MM.1S (cell line): ENCODE data around the gene PLCB4.

Source experiments
- EZH2 ChIP-seq: fragments of 300-600 bp; sonication (generic); optimal IDR thresholded peaks from 2 replicates; pipeline ENCODE3; 2017; ENCODE audit warnings: low read depth, mild to moderate bottlenecking, antibody characterized with exemption, low read length, mixed read lengths
- EZH2phosphoT487 ChIP-seq: fragments of 300-600 bp; sonication (generic); IDR thresholded peaks from 2 replicates; pipeline ENCODE4 v1.6.1; 2018; ENCODE audit warnings: antibody characterized with exemption, low read length
- TF ChIP-seq, protein P1 (sequence below): fragments of 300-600 bp; sonication (generic); IDR thresholded peaks from 2 replicates; pipeline ENCODE4 v1.5.1; 2016; ENCODE audit warnings: antibody characterized with exemption, low read length, mixed read lengths

DNA sequence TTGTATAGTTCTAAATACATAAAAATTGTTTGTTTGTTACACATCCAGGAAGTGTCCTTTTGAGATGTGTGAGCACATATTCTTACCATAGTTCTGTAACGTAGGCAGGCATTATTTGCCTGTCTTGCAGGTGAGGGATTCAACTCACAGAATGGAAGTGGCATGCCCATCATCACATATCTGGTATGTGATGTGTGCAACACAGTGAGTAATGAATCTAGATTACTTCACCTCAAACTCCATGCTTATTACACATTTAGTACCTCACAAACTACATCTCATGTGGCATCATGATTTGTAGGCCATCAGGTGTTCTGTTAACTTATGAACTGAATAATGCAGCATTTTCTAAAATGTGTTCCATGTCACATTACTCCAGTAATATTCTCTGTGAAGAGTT, 181.6 kb downstream of the PLCB4 start:
- TF ChIP-seq, protein P1, sequence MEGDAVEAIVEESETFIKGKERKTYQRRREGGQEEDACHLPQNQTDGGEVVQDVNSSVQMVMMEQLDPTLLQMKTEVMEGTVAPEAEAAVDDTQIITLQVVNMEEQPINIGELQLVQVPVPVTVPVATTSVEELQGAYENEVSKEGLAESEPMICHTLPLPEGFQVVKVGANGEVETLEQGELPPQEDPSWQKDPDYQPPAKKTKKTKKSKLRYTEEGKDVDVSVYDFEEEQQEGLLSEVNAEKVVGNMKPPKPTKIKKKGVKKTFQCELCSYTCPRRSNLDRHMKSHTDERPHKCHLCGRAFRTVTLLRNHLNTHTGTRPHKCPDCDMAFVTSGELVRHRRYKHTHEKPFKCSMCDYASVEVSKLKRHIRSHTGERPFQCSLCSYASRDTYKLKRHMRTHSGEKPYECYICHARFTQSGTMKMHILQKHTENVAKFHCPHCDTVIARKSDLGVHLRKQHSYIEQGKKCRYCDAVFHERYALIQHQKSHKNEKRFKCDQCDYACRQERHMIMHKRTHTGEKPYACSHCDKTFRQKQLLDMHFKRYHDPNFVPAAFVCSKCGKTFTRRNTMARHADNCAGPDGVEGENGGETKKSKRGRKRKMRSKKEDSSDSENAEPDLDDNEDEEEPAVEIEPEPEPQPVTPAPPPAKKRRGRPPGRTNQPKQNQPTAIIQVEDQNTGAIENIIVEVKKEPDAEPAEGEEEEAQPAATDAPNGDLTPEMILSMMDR, result no peak
- TF ChIP-seq EZH2phosphoT487, result no peak
- no peak for TF ChIP-seq EZH2
